OCI-LY7 (cell line): ENCODE measurements around the gene SSRP1.

Experiments used
- EZH2phosphoT487 ChIP-seq: fragments of 200-600 bp; sonication (generic); IDR thresholded peaks from 2 replicates; pipeline ENCODE4 v1.6.1; 2018; ENCODE audit warnings: low read depth, borderline replicate concordance, mild to moderate bottlenecking, mixed run types, antibody characterized with exemption, low read length, moderate library complexity, mixed read lengths
- TF ChIP-seq, protein P1 (sequence below): fragments of 200-600 bp; sonication (generic); conservative IDR thresholded peaks from 2 replicates; pipeline ENCODE4 v1.5.1; 2014; ENCODE audit warnings: mild to moderate bottlenecking, antibody characterized with exemption, low read length, moderate library complexity, mixed read lengths

DNA sequence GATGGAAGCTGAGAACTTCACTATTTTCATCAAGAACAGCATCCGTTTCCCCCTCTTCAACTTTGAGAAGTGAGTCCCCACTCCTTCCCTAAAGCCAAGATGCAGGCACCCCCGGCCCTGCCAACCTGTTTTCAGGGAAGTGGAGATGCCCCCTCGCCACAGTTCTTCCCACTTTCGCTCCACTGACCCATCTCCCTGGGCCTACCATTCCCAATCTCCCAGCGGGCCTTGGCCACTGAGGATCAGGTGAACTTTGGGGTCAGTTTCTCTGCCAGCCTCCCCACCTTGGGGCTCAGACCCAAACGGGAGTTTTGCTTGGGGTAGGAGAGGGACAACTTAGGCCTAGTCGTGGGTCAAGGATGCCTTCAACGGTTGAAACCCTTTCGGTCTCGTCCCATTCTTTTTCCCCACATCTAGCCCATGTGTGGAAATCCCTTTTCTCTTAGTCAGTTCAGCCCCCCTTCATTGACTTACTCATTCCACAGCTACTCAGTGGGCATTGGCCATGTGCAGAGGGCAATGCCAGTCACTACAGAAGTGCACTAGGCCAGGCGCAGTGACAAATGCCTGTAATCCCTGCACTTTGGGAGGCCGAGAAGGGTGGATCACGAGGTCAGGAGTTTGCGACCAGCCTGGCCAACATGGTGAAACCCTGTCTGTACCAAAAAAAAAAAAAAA, 13.1 kb upstream of the SSRP1 start:
- TF ChIP-seq, protein P1, sequence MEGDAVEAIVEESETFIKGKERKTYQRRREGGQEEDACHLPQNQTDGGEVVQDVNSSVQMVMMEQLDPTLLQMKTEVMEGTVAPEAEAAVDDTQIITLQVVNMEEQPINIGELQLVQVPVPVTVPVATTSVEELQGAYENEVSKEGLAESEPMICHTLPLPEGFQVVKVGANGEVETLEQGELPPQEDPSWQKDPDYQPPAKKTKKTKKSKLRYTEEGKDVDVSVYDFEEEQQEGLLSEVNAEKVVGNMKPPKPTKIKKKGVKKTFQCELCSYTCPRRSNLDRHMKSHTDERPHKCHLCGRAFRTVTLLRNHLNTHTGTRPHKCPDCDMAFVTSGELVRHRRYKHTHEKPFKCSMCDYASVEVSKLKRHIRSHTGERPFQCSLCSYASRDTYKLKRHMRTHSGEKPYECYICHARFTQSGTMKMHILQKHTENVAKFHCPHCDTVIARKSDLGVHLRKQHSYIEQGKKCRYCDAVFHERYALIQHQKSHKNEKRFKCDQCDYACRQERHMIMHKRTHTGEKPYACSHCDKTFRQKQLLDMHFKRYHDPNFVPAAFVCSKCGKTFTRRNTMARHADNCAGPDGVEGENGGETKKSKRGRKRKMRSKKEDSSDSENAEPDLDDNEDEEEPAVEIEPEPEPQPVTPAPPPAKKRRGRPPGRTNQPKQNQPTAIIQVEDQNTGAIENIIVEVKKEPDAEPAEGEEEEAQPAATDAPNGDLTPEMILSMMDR, result no peak
- TF ChIP-seq EZH2phosphoT487, result no peak
